T47D (cell line): ENCODE measurements around the gene FAM50B.

Source experiments
- DNase-seq, 2 experiments: peaks; one replicate each; pipeline versions ENCODE4 v3.0.0 to v3.0.0-alpha.2; 2011 to 2012; ENCODE audit warnings: low read depth in 1 of 2, low spot score in 1 of 2
- JUND ChIP-seq: IDR thresholded peaks from 2 replicates; pipeline ENCODE4 v1.6.1; 2012; ENCODE audit warnings: low read depth
- in situ Hi-C: cut with HindIII; loops from 2 replicates; pipeline ENCODE4 v1.10.0; 2016; ENCODE audit warnings: low sequenced_read_pairs, low pct_unique_long_range_greater_than_20kb

FAM50B gene

DNA sequence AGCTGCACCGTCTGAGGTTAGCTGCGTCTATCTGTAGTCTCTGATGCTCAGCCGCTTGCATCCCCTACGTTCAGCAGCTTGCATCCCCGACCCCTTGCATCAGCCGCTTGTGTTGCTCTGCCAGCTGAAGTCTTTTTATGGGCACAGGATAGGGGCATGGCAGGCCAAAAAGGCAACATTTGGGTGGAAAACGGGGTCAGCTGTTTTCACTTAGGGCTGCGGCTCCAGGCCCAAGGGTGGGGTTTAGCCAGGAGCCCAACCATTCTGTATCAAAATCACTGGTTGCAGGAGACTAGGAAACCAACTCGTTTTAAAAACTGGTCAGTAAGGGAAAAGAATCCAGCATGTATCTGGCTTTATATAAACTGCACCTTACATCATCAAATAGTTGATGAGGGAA, 49.9 kb downstream of the FAM50B start:
- no peak for TF ChIP-seq JUND
- in situ Hi-C loops, result no loop called here
- DNase-seq, result no peak

DNA sequence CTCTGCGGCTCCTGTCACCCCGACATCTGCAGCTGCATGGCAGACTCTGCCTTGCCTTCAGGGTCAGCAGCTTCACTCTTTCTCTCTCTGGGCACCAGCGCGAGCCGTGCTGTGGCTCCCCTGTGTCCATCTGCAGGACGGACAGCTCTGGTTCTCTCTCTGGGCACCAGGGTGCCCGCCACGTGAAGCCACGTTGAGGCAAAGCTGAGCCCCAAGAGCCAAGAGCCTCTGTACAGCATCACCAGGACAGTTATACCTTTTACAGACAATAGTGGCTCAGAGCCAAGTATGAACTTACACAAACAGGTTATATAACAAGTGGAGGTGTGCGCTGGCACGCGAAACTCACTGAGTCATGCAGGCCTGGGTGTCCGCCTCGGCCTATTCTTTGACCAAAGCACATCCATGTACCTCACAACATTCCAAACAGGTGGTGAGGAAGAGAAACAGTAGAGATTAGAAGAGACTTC, 50.8 kb downstream of the FAM50B start:
- DNase-seq, result peak in 1 of 2 experiments; percentile 51
- no peak for TF ChIP-seq JUND
- in situ Hi-C loops, result no loop called here
